Spinal cord (tissue), 10 donors: ENCODE measurements around the gene GDPD5. TPM values are rescaled to one million over a fixed set of nuclear protein-coding genes. Genes with fewer than 3 reads are reported as not detected.

ENCODE experiments used
- DNase-seq, 6 donors: peaks; one replicate each; pipeline versions ENCODE4 v3.0.0 to v3.0.0-alpha.2; 2013 to 2015; ENCODE audit warnings: low spot score in 6 of 6, low read depth in 4 of 6
- H3K27ac ChIP-seq: one replicate; pipeline ENCODE4 v1.5.1; 2013; ENCODE audit warnings: low read depth, low read length, control low read depth
- H3K27me3 ChIP-seq: one replicate; pipeline ENCODE4 v1.6.1; 2013; ENCODE audit warnings: low read length; ENCODE audit not compliant: control insufficient read depth, insufficient read depth
- H3K36me3 ChIP-seq: one replicate; pipeline ENCODE4 v1.6.1; 2013; ENCODE audit warnings: low read length; ENCODE audit not compliant: control insufficient read depth, insufficient read depth
- H3K4me1 ChIP-seq: one replicate; pipeline ENCODE4 v1.6.1; 2013; ENCODE audit warnings: low read length; ENCODE audit not compliant: control insufficient read depth, insufficient read depth
- H3K4me3 ChIP-seq: one replicate; pipeline ENCODE4 v1.5.1; 2013; ENCODE audit warnings: low read depth, low read length, control low read depth
- H3K9me3 ChIP-seq: one replicate; pipeline ENCODE4 v1.6.1; 2013; ENCODE audit warnings: low read length; ENCODE audit not compliant: control insufficient read depth, insufficient read depth
- WGBS: methylation state at CpG from one replicate; pipeline ENCODE4 v1.1.5; 2013; ENCODE audit warnings: missing lambda C conversion rate; ENCODE audit not compliant: insufficient coverage; 5-methylcytosine and 5-hydroxymethylcytosine counted together
- polyA plus RNA-seq, 2 donors: library from polyadenylated mRNA; unstranded; fragments of 120-200 nt; gene quantifications; one replicate each; pipeline ENCODE4 v1.2.1, GENCODE V29; 2013; ENCODE audit not compliant: insufficient read length in 2 of 2
- total RNA-seq, 2 donors: library from RNA; depleted of rRNA in 1 of 2; stranded (reverse); fragments of 120-200 nt in 1 of 2; fragments of >200 nt in 1 of 2; gene quantifications; one replicate each; pipeline versions ENCODE4 v1.2.3 to v1.2.4, GENCODE V29; 2013 to 2014
- donor health status: healthy.

Gene GDPD5
- total and polyA plus RNA-seq, 4 donors: 13.7 to 48.4 (median 32.1) TPM

DNA sequence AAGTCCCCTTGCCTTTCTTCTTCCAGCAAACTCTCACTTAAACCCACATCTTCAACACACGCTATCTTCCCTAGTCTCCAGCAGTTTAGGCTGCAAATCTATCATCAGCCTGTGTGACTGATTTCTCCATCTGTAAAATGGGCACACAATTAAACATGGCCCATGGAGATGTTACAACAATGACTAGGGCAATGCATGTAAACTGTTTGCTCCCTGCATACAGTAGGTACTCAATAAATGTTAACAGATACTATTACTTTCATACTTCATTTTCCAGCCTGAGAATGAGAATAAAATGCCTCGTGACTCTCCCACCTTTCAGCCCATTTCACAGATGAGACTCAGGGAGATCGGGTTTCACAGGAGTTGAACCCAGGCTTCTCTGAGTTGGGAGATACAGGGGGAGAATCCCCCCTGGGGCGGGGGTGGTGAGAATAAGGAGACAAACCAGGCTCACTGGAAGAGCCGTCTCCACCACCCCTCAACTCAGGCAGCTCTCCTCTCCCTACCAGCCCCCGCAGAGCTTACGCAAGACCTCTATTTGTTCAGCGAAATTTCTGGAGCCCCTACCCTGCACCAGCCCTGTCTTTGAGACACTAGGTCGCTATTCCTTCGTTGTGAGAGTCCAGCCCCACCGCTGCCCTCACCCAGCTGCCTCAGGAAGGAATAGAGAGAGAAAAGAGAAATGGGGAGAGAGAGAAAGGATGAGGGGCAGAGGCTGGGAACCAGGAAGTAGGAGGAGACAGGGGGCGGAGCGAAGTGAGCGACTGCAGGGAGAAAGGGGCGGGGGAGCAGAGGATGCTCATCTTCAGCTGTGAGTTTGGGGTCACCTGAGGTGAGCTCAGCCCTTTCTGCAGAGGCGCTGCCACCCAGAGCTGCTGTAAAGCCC, 50.6 kb downstream of the GDPD5 start:
- 36% methylated on average over 10 of the region's 16 CpGs for WGBS
- no peaks in the 10 kb centered on the region for H3K9me3 ChIP-seq
- peaks cover 11% of the 10 kb centered on the region for H3K36me3 ChIP-seq
- H3K27ac ChIP-seq: no peak overlapping the region
- peak in 1 of 6 donors; percentile 66 for DNase-seq
- H3K27me3 ChIP-seq: no peaks in the 10 kb centered on the region
- H3K4me1 ChIP-seq: peaks cover 62% of the 10 kb centered on the region
- H3K4me3 ChIP-seq: no peak overlapping the region

GRCh38 chr11:75474240-75474639, 51.5 kb downstream of the GDPD5 start:
- WGBS: no CpG with 5 or more reads among the region's 1 CpG
- Histone ChIP-seq H3K36me3 (peaks cover 11% of the 10 kb centered on the region), H3K27me3 (no peaks in the 10 kb centered on the region), H3K4me3 (no peak overlapping the region), H3K9me3 (no peaks in the 10 kb centered on the region), H3K4me1 (peaks cover 62% of the 10 kb centered on the region), H3K27ac (no peak overlapping the region)
- DNase-seq: no peak

DNA sequence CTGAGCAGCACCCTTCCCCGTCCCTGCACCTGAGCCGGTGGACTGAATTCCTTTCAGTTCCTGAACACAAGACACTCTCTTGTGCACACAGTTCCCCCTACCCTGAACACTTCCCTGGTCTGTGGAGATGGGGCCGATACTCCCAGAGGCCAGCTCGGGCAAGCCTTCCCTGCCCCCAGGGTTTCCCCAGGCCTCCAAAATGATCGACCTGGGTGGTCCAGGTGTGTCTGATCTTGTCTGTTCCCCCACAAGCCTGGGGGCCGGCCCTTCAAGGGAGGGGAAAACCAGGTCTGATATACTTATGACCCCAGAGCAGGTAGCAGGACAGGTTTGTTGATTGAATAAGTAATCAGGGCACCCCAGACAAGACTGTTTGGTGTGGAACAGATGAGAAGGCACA, 52.1 kb downstream of the GDPD5 start:
- Histone ChIP-seq H3K27me3 (no peaks in the 10 kb centered on the region), H3K27ac (no peak overlapping the region), H3K9me3 (no peaks in the 10 kb centered on the region), H3K36me3 (peaks cover 11% of the 10 kb centered on the region), H3K4me3 (no peak overlapping the region), H3K4me1 (peaks cover 62% of the 10 kb centered on the region)
- WGBS: 71% methylated on average over 6 of the region's 6 CpGs
- DNase-seq: no peak

DNA sequence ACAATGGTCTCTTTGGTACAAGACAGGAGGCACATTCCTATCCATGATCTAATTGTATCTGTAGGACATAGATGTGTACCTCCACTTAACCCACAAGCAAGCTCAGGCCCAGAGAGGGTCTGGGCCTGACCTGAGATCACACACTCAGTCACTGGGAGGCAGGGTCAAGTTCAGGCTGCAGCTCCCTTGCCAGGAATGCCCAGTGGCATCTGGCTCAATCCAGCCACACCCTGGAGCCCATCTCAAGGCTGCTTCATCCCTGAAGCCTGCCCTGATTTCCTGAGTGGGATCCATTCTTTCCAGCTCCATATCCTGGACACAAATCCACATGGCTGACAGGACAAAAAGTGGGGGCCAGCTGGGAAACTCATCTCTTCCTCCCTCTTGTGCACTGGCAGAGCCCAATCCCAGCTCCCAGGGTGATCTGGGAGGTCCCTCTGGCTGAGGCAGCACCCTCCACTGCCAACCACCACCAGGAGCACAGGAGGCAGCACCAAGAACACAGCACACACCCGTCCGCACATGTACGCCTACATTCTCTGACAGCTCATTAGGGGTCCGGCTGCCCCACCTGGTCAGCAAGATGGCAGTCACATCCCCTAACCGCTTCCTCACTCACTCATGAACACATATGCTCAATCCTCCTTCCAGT, 53.5 kb downstream of the GDPD5 start:
- peaks cover 7% of the 10 kb centered on the region for H3K36me3 ChIP-seq
- no peak overlapping the region for H3K27ac ChIP-seq
- DNase-seq: no peak
- H3K4me3 ChIP-seq: no peak overlapping the region
- no peaks in the 10 kb centered on the region for H3K9me3 ChIP-seq
- WGBS: 90% methylated on average over 5 of the region's 5 CpGs
- H3K4me1 ChIP-seq: peaks cover 69% of the 10 kb centered on the region
- no peaks in the 10 kb centered on the region for H3K27me3 ChIP-seq

- H3K9me3 ChIP-seq: no peaks in the 10 kb centered on the region
- peaks cover 5% of the 10 kb centered on the region for H3K36me3 ChIP-seq
- H3K27ac ChIP-seq: no peak overlapping the region
- peak in 1 of 6 donors; percentile 70 for DNase-seq
- H3K27me3 ChIP-seq: no peaks in the 10 kb centered on the region
- peaks cover 71% of the 10 kb centered on the region for H3K4me1 ChIP-seq
- H3K4me3 ChIP-seq: no peak overlapping the region
- WGBS: 61% methylated on average over 3 of the region's 7 CpGs
Measured at GRCh38 chr11:75471176-75471973, 54.4 kb downstream of the GDPD5 start.

GRCh38 chr11:75470476-75471080, 55.2 kb downstream of the GDPD5 start:
- Histone ChIP-seq H3K27me3 (no peaks in the 10 kb centered on the region), H3K4me3 (no peak overlapping the region), H3K36me3 (peaks cover 5% of the 10 kb centered on the region), H3K27ac (no peak overlapping the region), H3K9me3 (no peaks in the 10 kb centered on the region), H3K4me1 (peaks cover 71% of the 10 kb centered on the region)
- 63% methylated on average over 2 of the region's 7 CpGs for WGBS
- peak in 1 of 6 donors; percentile 72 for DNase-seq

DNA sequence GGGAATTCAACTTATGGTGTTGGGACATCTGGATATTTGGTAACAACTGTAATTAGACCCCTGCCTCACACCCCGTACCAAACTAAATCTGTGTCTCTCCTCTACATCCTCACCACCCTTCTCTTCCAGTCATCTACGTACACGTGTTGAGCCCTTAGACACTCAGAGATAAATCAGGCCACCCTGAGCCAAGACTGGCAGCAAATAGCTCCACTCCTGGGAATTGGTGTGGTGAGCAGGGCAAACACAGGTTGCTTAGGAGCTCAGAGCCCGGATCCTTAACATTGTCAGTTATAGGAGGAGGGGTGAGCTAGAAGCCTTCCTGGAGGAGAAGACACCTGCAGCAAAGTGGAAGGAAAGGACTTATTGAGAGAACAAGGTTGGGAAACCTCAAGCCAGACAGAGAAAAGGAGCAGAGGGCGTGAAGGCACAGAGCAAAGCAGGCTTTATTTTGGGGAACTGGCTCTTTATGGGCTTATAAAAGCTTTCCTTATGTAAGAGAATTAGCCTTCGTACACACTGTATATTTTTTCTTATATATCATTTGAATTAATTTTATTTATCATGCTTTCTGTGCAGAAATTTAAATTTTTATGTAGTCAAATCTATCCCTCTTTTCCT, 55.8 kb downstream of the GDPD5 start:
- Histone ChIP-seq H3K27ac (no peak overlapping the region), H3K9me3 (no peaks in the 10 kb centered on the region), H3K4me3 (no peak overlapping the region), H3K4me1 (peaks cover 67% of the 10 kb centered on the region), H3K27me3 (no peaks in the 10 kb centered on the region), H3K36me3 (peaks cover 5% of the 10 kb centered on the region)
- DNase-seq: no peak
- 82% methylated on average over 1 of the region's 6 CpGs for WGBS

DNA sequence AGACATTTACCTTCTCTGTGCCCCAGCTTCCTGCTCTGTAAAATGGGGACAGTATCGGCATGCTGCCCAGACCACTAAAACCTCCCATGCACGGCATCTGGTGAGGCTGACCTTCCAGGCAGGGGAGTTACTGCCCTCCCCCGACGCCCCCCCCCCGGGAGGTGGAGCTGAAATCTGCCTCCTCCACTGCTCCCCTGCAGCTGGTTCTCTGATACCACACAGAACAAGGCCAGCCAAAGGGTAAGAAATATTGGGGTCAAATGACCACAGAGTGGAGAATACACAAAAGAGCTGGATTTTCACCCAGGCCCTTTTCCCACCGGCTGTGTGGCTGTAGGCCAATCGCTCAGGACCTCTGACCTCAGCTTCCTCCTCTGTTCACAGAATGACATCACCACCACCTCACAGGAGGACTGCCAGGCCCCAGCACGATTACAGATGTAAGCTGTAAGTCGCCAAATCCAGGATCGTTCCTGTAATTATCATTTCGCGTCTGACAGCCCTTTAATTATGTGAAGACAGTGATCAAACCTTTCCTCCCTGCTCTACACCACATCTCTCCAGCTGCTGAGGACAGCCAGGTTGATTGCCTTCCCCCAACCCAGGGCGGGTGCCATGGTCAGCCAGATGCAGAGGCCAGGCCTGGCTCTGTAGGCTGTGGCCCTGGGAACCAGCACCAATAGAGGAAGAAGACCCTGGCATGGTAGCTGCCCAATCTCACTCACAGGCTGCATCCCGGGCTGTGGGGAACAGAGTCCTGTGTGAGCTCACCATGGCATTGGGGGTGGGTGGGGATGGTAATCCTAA, 57.0 kb downstream of the GDPD5 start:
- H3K27me3 ChIP-seq: no peaks in the 10 kb centered on the region
- 59% methylated on average over 9 of the region's 14 CpGs for WGBS
- no peak overlapping the region for H3K4me3 ChIP-seq
- H3K4me1 ChIP-seq: peaks cover 61% of the 10 kb centered on the region
- no peaks in the 10 kb centered on the region for H3K9me3 ChIP-seq
- DNase-seq: peak in 2 of 6 donors; percentile 45 to 64
- peaks cover 5% of the 10 kb centered on the region for H3K36me3 ChIP-seq
- H3K27ac ChIP-seq: peak overlapping the region; percentile 49
